Measurements from ENCODE around the gene SFRP5.
A peak's percentile ranks its signal among the peaks of the same experiment; 100 is the strongest.

SFRP5 gene

GRCh38 chr10:97763947-97764346 is 7.9 kb downstream of the SFRP5 start:
- no peak for DNase-seq (ENCODE audit: low spot score)

GRCh38 chr10:97763411-97763810 is 8.4 kb downstream of the SFRP5 start:
- DNase-seq (ENCODE audit: low spot score), result no peak

GRCh38 chr10:97762816-97763215 is 9.0 kb downstream of the SFRP5 start:
- DNase-seq (ENCODE audit: low spot score), result peak; percentile 86

- DNase-seq (ENCODE audit: low spot score), result no peak
Observed at GRCh38 chr10:97762056-97762455, 9.7 kb downstream of the SFRP5 start.

- DNase-seq (ENCODE audit: low spot score), result no peak
Observed at GRCh38 chr10:97761331-97761865, 10.4 kb downstream of the SFRP5 start.

GRCh38 chr10:97760461-97761257 is 11.1 kb downstream of the SFRP5 start:
- no peak for DNase-seq (ENCODE audit: low spot score)

- DNase-seq (ENCODE audit: low spot score), result no peak
Observed at GRCh38 chr10:97759946-97760345, 11.9 kb downstream of the SFRP5 start.

- DNase-seq (ENCODE audit: low spot score), result peak; percentile 94
Observed at GRCh38 chr10:97759158-97759887, 12.5 kb downstream of the SFRP5 start.

GRCh38 chr10:97757471-97757870 is 14.3 kb downstream of the SFRP5 start:
- no peak for DNase-seq (ENCODE audit: low spot score)

- DNase-seq (ENCODE audit: low spot score), result no peak
Observed at GRCh38 chr10:97755718-97756117, 16.1 kb downstream of the SFRP5 start.

- DNase-seq (ENCODE audit: low spot score), result no peak
Observed at GRCh38 chr10:97754726-97755125, 17.1 kb downstream of the SFRP5 start.

- DNase-seq (ENCODE audit: low spot score), result no peak
Observed at GRCh38 chr10:97752956-97753355, 18.8 kb downstream of the SFRP5 start.

GRCh38 chr10:97748116-97748515 is 23.7 kb downstream of the SFRP5 start:
- DNase-seq (ENCODE audit: low spot score), result no peak

- no peak for DNase-seq (ENCODE audit: low spot score)
Observed at GRCh38 chr10:97747573-97747972, 24.2 kb downstream of the SFRP5 start.

- DNase-seq (ENCODE audit: low spot score), result no peak
Observed at GRCh38 chr10:97744405-97745035, 27.3 kb downstream of the SFRP5 start.

- DNase-seq (ENCODE audit: low spot score), result no peak
Observed at GRCh38 chr10:97743169-97743943, 28.4 kb downstream of the SFRP5 start.

GRCh38 chr10:97740613-97741012 is 31.2 kb downstream of the SFRP5 start:
- DNase-seq (ENCODE audit: low spot score), result no peak

GRCh38 chr10:97738616-97739015 is 33.2 kb downstream of the SFRP5 start:
- DNase-seq (ENCODE audit: low spot score), result no peak

GRCh38 chr10:97737770-97738265 is 34.0 kb downstream of the SFRP5 start:
- DNase-seq (ENCODE audit: low spot score), result no peak

GRCh38 chr10:97736902-97737769 is 34.7 kb downstream of the SFRP5 start, which contains the start of gene ZFYVE27:
TSS of gene ZFYVE27 (plus strand) at chr10:97737128. CDS start at chr10:97738478, 1,350 bp downstream.
- peak; percentile 99 for DNase-seq (ENCODE audit: low spot score)
